ENCODE measurements around the gene PRORP. TPM values are rescaled to one million over a fixed set of nuclear protein-coding genes. Genes with fewer than 3 reads are reported as not detected.

The PRORP gene
- total RNA-seq, 2 experiments from 2014 or later, result 27.0 to 32.0 TPM

DNA sequence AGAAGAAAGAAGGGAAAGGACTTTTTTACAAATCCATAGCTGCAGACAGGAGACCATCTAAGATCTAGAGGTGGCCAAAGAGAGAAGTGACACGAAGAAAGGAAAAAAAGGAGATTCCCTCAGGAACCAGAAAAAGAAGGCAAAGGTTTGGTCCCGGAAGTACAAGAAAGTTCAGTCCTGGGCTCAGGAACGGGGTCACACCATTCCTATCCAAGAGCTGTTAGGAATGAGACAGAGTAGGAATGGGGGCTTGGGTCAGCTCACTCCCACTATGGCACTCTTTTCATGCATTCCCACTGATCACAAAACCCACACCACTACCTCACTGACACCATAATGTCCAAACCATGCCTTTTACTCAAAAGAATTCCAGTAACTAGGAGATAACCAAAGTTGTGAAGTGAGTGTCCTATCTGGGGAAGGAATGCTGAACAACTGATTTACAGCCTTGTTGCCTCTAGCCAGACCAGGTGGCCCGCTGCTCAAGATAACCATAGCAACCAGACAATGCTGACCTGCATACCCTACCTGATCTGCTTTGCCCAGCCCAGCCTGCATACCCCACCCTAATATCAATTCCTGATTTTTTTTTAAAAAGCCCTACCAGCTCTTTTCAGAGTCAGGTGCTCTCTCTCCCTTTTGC is 8.9 kb upstream of the PRORP start:
- TF ChIP-seq, protein P1, sequence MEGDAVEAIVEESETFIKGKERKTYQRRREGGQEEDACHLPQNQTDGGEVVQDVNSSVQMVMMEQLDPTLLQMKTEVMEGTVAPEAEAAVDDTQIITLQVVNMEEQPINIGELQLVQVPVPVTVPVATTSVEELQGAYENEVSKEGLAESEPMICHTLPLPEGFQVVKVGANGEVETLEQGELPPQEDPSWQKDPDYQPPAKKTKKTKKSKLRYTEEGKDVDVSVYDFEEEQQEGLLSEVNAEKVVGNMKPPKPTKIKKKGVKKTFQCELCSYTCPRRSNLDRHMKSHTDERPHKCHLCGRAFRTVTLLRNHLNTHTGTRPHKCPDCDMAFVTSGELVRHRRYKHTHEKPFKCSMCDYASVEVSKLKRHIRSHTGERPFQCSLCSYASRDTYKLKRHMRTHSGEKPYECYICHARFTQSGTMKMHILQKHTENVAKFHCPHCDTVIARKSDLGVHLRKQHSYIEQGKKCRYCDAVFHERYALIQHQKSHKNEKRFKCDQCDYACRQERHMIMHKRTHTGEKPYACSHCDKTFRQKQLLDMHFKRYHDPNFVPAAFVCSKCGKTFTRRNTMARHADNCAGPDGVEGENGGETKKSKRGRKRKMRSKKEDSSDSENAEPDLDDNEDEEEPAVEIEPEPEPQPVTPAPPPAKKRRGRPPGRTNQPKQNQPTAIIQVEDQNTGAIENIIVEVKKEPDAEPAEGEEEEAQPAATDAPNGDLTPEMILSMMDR (IDR thresholded peaks at IDR 0.05), result no peak
- Histone ChIP-seq H3K4me1 (ENCODE audit: insufficient read depth, low read length) (peaks cover 4% of the 10 kb centered on the region), H3K4me3 (ENCODE audit: low read length) (no peak overlapping the region), H3K27ac (ENCODE audit: low read depth in 1 of 2, low read length in 2 of 2) (no peak overlapping the region), H3K36me3 (ENCODE audit: insufficient read depth, low read length) (peaks cover 74% of the 10 kb centered on the region), H3K27me3 (ENCODE audit: control insufficient read depth in 1 of 2, insufficient read depth in 2 of 2, low read length in 2 of 2) (no peaks in the 10 kb centered on the region), H3K9me3 (ENCODE audit: control insufficient read depth in 1 of 2, insufficient read depth in 1 of 2, low read length in 2 of 2) (no peaks in the 10 kb centered on the region)
- H3K4me3 Mint-ChIP-seq, result no peak overlapping the region
- H3K4me1 Mint-ChIP-seq (ENCODE audit: low read depth), result peaks cover 41% of the 10 kb centered on the region
- POLR2A ChIA-PET, result interaction anchor here (1.1 to 1.2 kb wide), 2 partner anchors 67 to 131 kb away, joined by 3 read pairs; partner anchors contain the start of genes FAM177A1 and SRP54
- peak overlapping the region; percentile 33 for H3K27ac Mint-ChIP-seq
- intact Hi-C loops (cut with DNase I, micrococcal nuclease), result no loop called here
- DNase-seq, result no peak
- no peaks in the 10 kb centered on the region for H3K27me3 Mint-ChIP-seq
- CTCF ChIA-PET, result no interaction called here
- ATAC-seq (ENCODE audit: poor library complexity), result no peak
- H3K9me3 Mint-ChIP-seq, result no peaks in the 10 kb centered on the region
- peaks cover 84% of the 10 kb centered on the region for H3K36me3 Mint-ChIP-seq (ENCODE audit: low read depth)

DNA sequence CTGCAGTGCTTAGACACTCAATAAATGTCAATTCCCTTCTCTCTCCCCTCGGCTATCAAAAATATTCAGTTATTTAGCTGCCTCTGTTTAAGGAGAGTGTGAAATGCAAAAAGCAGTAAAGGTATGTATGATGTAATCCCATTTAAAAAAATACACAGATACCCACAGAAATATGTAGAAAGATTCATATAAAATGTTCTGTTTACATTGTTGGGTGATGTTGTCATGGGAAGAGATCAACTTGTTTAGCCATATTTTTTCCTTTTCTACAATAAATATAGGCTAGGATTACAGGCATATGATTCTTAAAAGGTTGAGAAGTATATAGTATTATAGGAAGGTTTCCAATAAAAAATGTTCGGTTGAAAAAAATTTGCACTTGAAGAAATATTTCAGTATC is 8.3 kb upstream of the PRORP start:
- H3K36me3 ChIP-seq (ENCODE audit: insufficient read depth, low read length), result peaks cover 72% of the 10 kb centered on the region
- CTCF ChIA-PET, result interaction anchor here (0.9 to 1.1 kb wide), 2 partner anchors 9 to 28 kb away, joined by 3 to 4 read pairs; no protein-coding TSS in a partner anchor
- peaks cover 86% of the 10 kb centered on the region for H3K36me3 Mint-ChIP-seq (ENCODE audit: low read depth)
- intact Hi-C loops (cut with DNase I, micrococcal nuclease), result no loop called here
- no peaks in the 10 kb centered on the region for H3K9me3 Mint-ChIP-seq
- peaks cover 10% of the 10 kb centered on the region for H3K4me1 ChIP-seq (ENCODE audit: insufficient read depth, low read length)
- no peak overlapping the region for H3K4me3 ChIP-seq (ENCODE audit: low read length)
- no peaks in the 10 kb centered on the region for H3K9me3 ChIP-seq (ENCODE audit: control insufficient read depth in 1 of 2, insufficient read depth in 1 of 2, low read length in 2 of 2)
- TF ChIP-seq, protein P1 (IDR thresholded peaks at IDR 0.05), result no peak
- POLR2A ChIA-PET, result interaction anchor here (1.1 to 1.2 kb wide), 2 partner anchors 68 to 131 kb away, joined by 3 read pairs; partner anchors contain the start of genes FAM177A1 and SRP54
- ATAC-seq (ENCODE audit: poor library complexity) (no peak), DNase-seq (no peak)
- H3K27me3 Mint-ChIP-seq, result no peaks in the 10 kb centered on the region
- H3K27ac ChIP-seq (ENCODE audit: low read depth in 1 of 2, low read length in 2 of 2), result no peak overlapping the region
- H3K4me3 Mint-ChIP-seq, result no peak overlapping the region
- H3K4me1 Mint-ChIP-seq (ENCODE audit: low read depth), result peaks cover 45% of the 10 kb centered on the region
- H3K27me3 ChIP-seq (ENCODE audit: control insufficient read depth in 1 of 2, insufficient read depth in 2 of 2, low read length in 2 of 2), result no peaks in the 10 kb centered on the region
- H3K27ac Mint-ChIP-seq, result peak overlapping the region; percentile 33

DNA sequence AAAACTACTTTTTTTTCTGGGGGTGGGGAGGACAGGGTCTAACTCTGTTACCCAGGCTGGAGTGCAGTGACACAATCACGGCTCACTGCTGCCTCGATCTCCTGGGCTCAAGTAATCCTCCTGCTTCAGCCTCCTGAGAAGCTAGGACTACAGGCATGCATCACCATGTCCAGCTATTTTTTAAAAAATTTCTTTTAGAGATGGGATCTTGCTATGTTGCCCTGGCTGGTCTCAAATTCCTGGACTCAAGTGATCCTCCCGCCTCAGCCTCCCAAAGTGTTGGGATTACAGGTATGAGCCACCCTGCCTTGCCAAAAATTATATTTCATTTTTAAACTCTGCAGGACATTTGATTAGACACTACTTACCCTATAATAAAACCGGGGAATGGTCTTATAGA is 6.1 kb upstream of the PRORP start:
- peaks cover 59% of the 10 kb centered on the region for H3K4me1 Mint-ChIP-seq (ENCODE audit: low read depth)
- POLR2A ChIA-PET, result no interaction called here
- peaks cover 74% of the 10 kb centered on the region for H3K36me3 Mint-ChIP-seq (ENCODE audit: low read depth)

More for the DNA sequence above, 6.1 kb upstream of the PRORP start:
- Histone ChIP-seq H3K4me1 (ENCODE audit: insufficient read depth, low read length) (peaks cover 31% of the 10 kb centered on the region), H3K27ac (ENCODE audit: low read depth in 1 of 2, low read length in 2 of 2) (no peak overlapping the region), H3K27me3 (ENCODE audit: control insufficient read depth in 1 of 2, insufficient read depth in 2 of 2, low read length in 2 of 2) (no peaks in the 10 kb centered on the region), H3K4me3 (ENCODE audit: low read length) (no peak overlapping the region), H3K36me3 (ENCODE audit: insufficient read depth, low read length) (peaks cover 53% of the 10 kb centered on the region), H3K9me3 (ENCODE audit: control insufficient read depth in 1 of 2, insufficient read depth in 1 of 2, low read length in 2 of 2) (no peaks in the 10 kb centered on the region)
- ATAC-seq (ENCODE audit: poor library complexity) (no peak), DNase-seq (no peak)
- TF ChIP-seq, protein P1 (IDR thresholded peaks at IDR 0.05), result no peak
- Mint-ChIP-seq H3K27me3 (no peaks in the 10 kb centered on the region), H3K27ac (no peak overlapping the region), H3K9me3 (no peaks in the 10 kb centered on the region), H3K4me3 (no peak overlapping the region)
- CTCF ChIA-PET, result no interaction called here
- intact Hi-C loops (cut with DNase I, micrococcal nuclease), result no loop called here
